Thyroid gland (tissue), 4 donors: ENCODE measurements around the gene NDUFV1. TPM values are rescaled to one million over a fixed set of nuclear protein-coding genes. Genes with fewer than 3 reads are reported as not detected.
A peak's percentile ranks its signal among the peaks of the same experiment; 100 is the strongest.

ENCODE experiments used
- DNase-seq, 2 donors: peaks; one replicate each; pipeline ENCODE4 v3.0.0-alpha.2; 2019
- H3K27ac ChIP-seq, 3 donors: fragments of 200-600 bp; sonication (generic); 1 replicate in 2 of 3; 2 replicates in 1 of 3; pipeline ENCODE4 v1.5.1; 2016 to 2019; ENCODE audit warnings: mild to moderate bottlenecking in 1 of 3, moderate library complexity in 1 of 3
- H3K27me3 ChIP-seq: fragments of 200-600 bp; sonication (generic); one replicate; pipeline ENCODE4 v1.5.1; 2019
- H3K36me3 ChIP-seq, 2 donors: fragments of 200-600 bp; sonication (generic); one replicate each; pipeline ENCODE4 v1.5.1; 2016 to 2019
- H3K4me1 ChIP-seq, 2 donors: fragments of 200-600 bp; sonication (generic); one replicate each; pipeline ENCODE4 v1.5.1; 2017 to 2019
- H3K4me3 ChIP-seq, 3 donors: fragments of 200-600 bp; sonication (generic); replicated peaks in 1 of 3; 1 replicate in 2 of 3; 2 replicates in 1 of 3; pipeline ENCODE4 v1.5.1; 2016; ENCODE audit warnings: mild to moderate bottlenecking in 1 of 3
- H3K9me3 ChIP-seq: fragments of 200-600 bp; sonication (generic); one replicate; pipeline ENCODE4 v1.5.1; 2017
- CTCF ChIP-seq, 6 experiments: fragments of 200-600 bp in 3 of 6; fragments of 450-650 bp in 3 of 6; sonication (generic) in 3 of 6; IDR thresholded peaks; one replicate each; pipeline ENCODE4 v1.5.1; 2016 to 2019; ENCODE audit warnings: antibody characterized with exemption in 6 of 6, mild to moderate bottlenecking in 2 of 6, inconsistent platforms in 1 of 6, moderate library complexity in 1 of 6
- POLR2A ChIP-seq, 2 donors: fragments of 450-650 bp; IDR thresholded peaks; one replicate each; pipeline ENCODE4 v1.6.1; 2017; ENCODE audit warnings: antibody characterized with exemption in 2 of 2, mild to moderate bottlenecking in 2 of 2, moderate library complexity in 1 of 2
- WGBS, 2 donors: methylation state at CpG; one replicate each; pipeline ENCODE4 v1.1.5; 2017; 5-methylcytosine and 5-hydroxymethylcytosine counted together
- intact Hi-C: fragments of 100-400 bp; cut with DNase I; formaldehyde crosslinking; loops from one replicate; pipeline ENCODE4 v1.15.1; 2023
- total RNA-seq, 4 donors: library from RNA; depleted of rRNA; stranded (reverse); fragments of >200 nt; gene quantifications; one replicate each; pipeline ENCODE4 v1.2.3, GENCODE V29; 2016

Gene NDUFV1
- total RNA-seq, 4 donors from 2014 or later: 323 to 401 (median 356) TPM

GRCh38 chr11:67607507-67607906 lies 771 bp downstream of the NDUFV1 start:
- no peaks in the 10 kb centered on the region for H3K9me3 ChIP-seq
- H3K27ac ChIP-seq: peak overlapping the region in 2 of 3 donors; percentile 74 to 88
- no peak for TF ChIP-seq CTCF (IDR thresholded peaks at IDR 0.05)
- no peak for TF ChIP-seq POLR2A (IDR thresholded peaks at IDR 0.05)
- H3K27me3 ChIP-seq: no peaks in the 10 kb centered on the region
- intact Hi-C loops: no loop called here
- no peak for DNase-seq
- peaks cover 19 to 30% of the 10 kb centered on the region in 2 donors for H3K36me3 ChIP-seq
- 39 to 47% methylated on average over 8 to 9 of the region's 9 CpGs for WGBS, 2 donors
- peak overlapping the region; percentile 69 to 86 (median 71) for H3K4me3 ChIP-seq
- peaks cover 13 to 17% of the 10 kb centered on the region in 2 donors for H3K4me1 ChIP-seq

GRCh38 chr11:67608486-67608885 lies 1.8 kb downstream of the NDUFV1 start:
- Histone ChIP-seq H3K36me3 (peaks cover 21 to 30% of the 10 kb centered on the region in 2 donors), H3K27ac (no peak overlapping the region), H3K4me3 (no peak overlapping the region), H3K4me1 (peaks cover 13 to 19% of the 10 kb centered on the region in 2 donors), H3K9me3 (no peaks in the 10 kb centered on the region), H3K27me3 (no peaks in the 10 kb centered on the region)
- no peak for DNase-seq
- 92 to 96% methylated on average over 7 to 8 of the region's 8 CpGs for WGBS, 2 donors
- TF ChIP-seq POLR2A (IDR thresholded peaks at IDR 0.05) (no peak), CTCF (IDR thresholded peaks at IDR 0.05) (no peak)
- intact Hi-C loops: no loop called here

GRCh38 chr11:67609316-67609715 lies 2.6 kb downstream of the NDUFV1 start:
- no peak for DNase-seq
- intact Hi-C loops: no loop called here
- Histone ChIP-seq H3K4me3 (no peak overlapping the region), H3K4me1 (peaks cover 13 to 27% of the 10 kb centered on the region in 2 donors), H3K27me3 (no peaks in the 10 kb centered on the region), H3K9me3 (no peaks in the 10 kb centered on the region), H3K36me3 (peaks cover 21 to 30% of the 10 kb centered on the region in 2 donors), H3K27ac (no peak overlapping the region)
- WGBS, 2 donors: 94 to 96% methylated on average over 10 of the region's 10 CpGs
- no peak for TF ChIP-seq POLR2A (IDR thresholded peaks at IDR 0.05)
- no peak for TF ChIP-seq CTCF (IDR thresholded peaks at IDR 0.05)

- WGBS, 2 donors: 87 to 92% methylated on average over 12 to 14 of the region's 15 CpGs
- Histone ChIP-seq H3K4me3 (no peak overlapping the region), H3K9me3 (no peaks in the 10 kb centered on the region), H3K36me3 (peaks cover 21 to 30% of the 10 kb centered on the region in 2 donors), H3K27ac (no peak overlapping the region), H3K27me3 (no peaks in the 10 kb centered on the region), H3K4me1 (peaks cover 20 to 38% of the 10 kb centered on the region in 2 donors)
- TF ChIP-seq CTCF (IDR thresholded peaks at IDR 0.05) (no peak), POLR2A (IDR thresholded peaks at IDR 0.05) (no peak)
- intact Hi-C loops: no loop called here
- no peak for DNase-seq
These were observed 3.6 kb downstream of the NDUFV1 start for GRCh38 chr11:67610302-67610868.

- WGBS, 2 donors: 95 to 100% methylated on average over 2 to 13 of the region's 14 CpGs
- Histone ChIP-seq H3K9me3 (no peaks in the 10 kb centered on the region), H3K36me3 (peaks cover 21 to 30% of the 10 kb centered on the region in 2 donors), H3K4me1 (peaks cover 25 to 43% of the 10 kb centered on the region in 2 donors), H3K27me3 (no peaks in the 10 kb centered on the region), H3K27ac (no peak overlapping the region), H3K4me3 (no peak overlapping the region)
- no peak for DNase-seq
- intact Hi-C loops: no loop called here
- TF ChIP-seq CTCF (IDR thresholded peaks at IDR 0.05) (no peak), POLR2A (IDR thresholded peaks at IDR 0.05) (no peak)
These were observed 4.4 kb downstream of the NDUFV1 start for GRCh38 chr11:67611165-67611564.
